Epithelial cell of proximal tubule (primary cell): ENCODE results near the gene CTSL. TPM values are rescaled to one million over a fixed set of nuclear protein-coding genes. Genes with fewer than 3 reads are reported as not detected.

Experiments used
- DNase-seq: peaks from one replicate; pipeline ENCODE4 v3.0.0-alpha.2; 2011; ENCODE audit warnings: low read depth
- H3K4me3 ChIP-seq: 2 replicates; pipeline ENCODE4 v1.5.1; 2011; ENCODE audit warnings: low read depth, mild to moderate bottlenecking, low read length
- total RNA-seq: library from RNA; depleted of rRNA; stranded (reverse); fragments of >200 nt; gene quantifications from 2 replicates; pipeline ENCODE4 v1.2.3, GENCODE V29; 2015
- TF ChIP-seq, protein P1 (sequence below): conservative IDR thresholded peaks from 2 replicates; pipeline ENCODE4 v1.5.1; 2012; ENCODE audit warnings: low read depth, mild to moderate bottlenecking, low read length

CTSL gene
- total RNA-seq, 1 donor from 2014 or later: 80.9 TPM

DNA sequence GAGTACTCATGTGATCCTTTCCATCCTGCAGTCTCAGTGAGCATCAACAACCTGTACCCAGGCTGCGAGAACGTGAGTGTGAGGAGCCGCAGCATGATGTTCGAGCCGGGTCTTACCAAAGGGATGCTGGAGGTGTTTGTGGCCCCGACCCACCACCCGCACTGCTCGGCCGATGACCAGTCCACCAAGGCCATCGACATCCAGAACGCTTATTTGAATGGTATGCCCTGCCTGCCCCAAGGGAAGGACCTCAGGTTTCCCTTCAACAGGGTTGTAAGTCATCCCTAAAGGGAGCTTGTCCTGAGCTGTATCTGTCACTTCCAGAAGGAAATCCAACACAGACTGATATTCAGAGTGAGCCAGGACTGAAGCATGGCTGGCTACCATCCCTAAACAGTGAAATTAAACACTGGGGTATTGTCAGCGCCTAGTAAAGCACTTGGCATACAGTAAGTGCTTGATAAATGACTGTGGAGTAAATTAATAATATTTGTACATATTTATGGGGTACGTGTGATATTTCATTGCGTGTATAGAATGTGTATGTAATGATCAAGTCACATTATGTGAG is 39.3 kb upstream of the CTSL start:
- TF ChIP-seq, protein P1, sequence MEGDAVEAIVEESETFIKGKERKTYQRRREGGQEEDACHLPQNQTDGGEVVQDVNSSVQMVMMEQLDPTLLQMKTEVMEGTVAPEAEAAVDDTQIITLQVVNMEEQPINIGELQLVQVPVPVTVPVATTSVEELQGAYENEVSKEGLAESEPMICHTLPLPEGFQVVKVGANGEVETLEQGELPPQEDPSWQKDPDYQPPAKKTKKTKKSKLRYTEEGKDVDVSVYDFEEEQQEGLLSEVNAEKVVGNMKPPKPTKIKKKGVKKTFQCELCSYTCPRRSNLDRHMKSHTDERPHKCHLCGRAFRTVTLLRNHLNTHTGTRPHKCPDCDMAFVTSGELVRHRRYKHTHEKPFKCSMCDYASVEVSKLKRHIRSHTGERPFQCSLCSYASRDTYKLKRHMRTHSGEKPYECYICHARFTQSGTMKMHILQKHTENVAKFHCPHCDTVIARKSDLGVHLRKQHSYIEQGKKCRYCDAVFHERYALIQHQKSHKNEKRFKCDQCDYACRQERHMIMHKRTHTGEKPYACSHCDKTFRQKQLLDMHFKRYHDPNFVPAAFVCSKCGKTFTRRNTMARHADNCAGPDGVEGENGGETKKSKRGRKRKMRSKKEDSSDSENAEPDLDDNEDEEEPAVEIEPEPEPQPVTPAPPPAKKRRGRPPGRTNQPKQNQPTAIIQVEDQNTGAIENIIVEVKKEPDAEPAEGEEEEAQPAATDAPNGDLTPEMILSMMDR: no peak
- DNase-seq: no peak
- no peak overlapping the region for H3K4me3 ChIP-seq

DNA sequence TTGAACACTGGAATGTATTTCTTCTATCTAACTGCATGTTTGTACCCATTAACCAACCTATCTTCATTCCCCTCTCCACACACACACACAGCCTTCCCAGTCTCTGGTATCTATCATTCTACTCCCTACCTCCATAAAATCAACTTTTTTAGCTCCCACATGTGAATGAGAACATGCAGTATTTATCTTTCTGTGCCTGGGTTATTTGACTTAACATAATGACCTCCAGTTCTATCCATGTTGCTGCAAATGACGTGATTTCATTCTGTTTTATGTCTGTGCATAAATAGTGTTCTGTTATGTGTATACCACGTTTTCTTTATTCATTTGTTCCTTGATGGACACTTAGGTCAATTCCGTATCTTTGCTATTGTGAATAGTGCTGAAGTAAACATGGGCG is 38.7 kb upstream of the CTSL start:
- no peak overlapping the region for H3K4me3 ChIP-seq
- DNase-seq: no peak
- TF ChIP-seq, protein P1: no peak

DNA sequence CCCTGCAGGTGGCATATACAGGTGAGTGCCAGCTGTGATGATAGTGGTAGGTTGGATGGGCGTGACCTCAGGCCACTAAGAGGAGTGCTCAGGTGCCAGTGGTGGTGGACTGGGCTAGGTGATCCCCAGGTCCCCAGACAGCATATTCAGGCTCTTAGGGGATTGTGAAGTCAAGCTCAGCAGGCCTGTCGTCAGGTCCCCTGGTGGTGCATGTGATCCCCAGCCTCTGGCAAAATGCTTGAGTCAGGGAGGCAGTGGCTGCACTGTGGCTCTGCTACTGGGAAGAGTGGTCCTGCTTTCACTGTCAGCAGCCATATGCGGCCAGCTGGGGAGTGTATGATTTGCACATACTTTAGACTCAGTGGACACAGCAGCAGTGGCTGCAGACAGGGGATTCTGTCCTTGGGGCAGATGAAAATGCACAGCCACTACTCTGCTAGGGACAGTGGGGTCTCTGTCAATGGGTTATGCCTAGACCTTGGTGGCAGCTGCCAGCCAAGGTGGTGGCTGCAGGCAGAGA is 31.6 kb upstream of the CTSL start:
- no peak overlapping the region for H3K4me3 ChIP-seq
- no peak for DNase-seq
- TF ChIP-seq, protein P1: no peak

DNA sequence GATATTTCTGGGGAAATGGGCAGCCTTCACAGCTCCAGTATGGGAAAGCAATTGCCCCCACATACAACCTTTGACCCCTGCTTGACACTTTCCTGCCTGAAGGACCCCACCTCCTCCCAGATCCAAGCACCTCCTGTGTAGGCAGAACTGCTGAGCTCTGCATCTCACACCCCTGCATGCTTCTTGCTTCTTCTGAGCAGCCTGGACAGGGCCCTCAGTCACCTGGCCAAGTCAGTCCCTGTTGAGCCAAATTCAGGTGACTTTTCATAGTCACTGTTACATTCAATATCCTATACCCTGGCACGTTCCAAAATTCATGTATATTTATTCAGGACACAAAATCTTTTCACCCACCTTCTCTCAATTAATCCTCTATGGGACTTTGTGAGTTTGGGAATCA is 30.4 kb upstream of the CTSL start:
- TF ChIP-seq, protein P1: no peak
- DNase-seq: no peak

DNA sequence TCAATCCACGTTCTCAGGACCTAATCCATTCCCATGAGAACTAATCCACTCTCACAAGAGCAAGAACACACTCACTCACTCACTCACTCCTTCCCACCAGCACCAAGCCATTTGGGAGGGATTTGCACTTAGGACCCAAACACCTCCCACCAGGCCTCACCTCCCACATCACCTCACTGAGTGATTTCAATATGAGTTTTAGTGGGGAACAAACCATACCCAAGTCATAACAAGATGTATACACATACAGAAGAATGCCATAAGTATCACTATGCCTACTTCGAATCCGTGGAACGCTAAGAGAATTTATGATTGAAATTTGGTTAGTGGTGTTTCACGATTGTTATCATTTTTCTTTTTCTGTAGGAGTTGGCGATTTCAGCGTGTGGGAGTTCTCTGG is 29.3 kb upstream of the CTSL start:
- no peak overlapping the region for H3K4me3 ChIP-seq
- DNase-seq: no peak
- TF ChIP-seq, protein P1: no peak

More for the DNA sequence above, 30.4 kb upstream of the CTSL start:
- H3K4me3 ChIP-seq: no peak overlapping the region

DNA sequence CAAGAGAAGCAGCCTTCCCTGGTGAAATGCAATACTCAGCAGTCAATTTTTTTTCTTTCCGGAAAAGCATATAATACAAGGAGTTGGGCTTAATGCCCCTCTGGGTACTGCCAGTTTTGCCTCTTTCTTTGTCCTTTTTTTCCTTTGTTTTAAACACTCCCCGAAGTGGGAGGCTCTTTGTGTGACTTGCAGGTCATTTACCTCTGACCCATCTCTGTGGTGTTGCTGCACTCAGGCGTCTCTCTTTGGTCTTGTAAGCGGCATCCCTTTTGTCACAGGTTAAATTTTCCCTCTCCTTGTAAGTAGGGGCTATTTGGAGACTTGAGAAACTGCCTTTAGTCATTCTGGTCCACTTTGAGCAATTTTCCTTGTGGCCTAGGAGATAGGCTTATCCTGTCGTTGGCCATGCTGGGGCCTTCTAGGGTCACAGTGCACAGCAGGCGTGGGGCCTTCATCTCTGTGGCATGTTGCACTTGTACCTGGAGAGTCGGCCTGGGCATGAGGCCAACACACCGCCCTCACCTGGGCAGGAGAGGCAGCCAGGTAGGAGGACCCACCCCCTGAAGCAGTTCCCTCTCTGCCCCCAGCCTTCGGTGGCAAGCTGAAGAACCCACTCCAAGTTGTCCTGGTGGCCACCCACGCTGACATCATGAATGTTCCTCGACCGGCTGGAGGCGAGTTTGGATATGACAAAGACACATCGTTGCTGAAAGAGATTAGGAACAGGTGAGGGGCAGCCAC is 27.7 kb upstream of the CTSL start:
- DNase-seq: no peak
- no peak overlapping the region for H3K4me3 ChIP-seq
- TF ChIP-seq, protein P1: no peak
